ENCODE measurements around the gene TGFBI. TPM values are rescaled to one million over a fixed set of nuclear protein-coding genes. Genes with fewer than 3 reads are reported as not detected.
A peak's percentile ranks its signal among the peaks of the same experiment; 100 is the strongest.

TGFBI gene
- total and polyA plus RNA-seq, 11 donors, result 31.8 to 206 (median 50.0) TPM

GRCh38 chr5:136006164-136006563 lies 22.6 kb upstream of the TGFBI start:
- Histone ChIP-seq H3K27ac (no peak overlapping the region), H3K9me3 (no peaks in the 10 kb centered on the region), H3K27me3 (no peaks in the 10 kb centered on the region), H3K4me1 (peaks cover 0 to 21% (median under 1%) of the 10 kb centered on the region in 12 donors), H3K4me3 (no peak overlapping the region), H3K36me3 (no peaks in the 10 kb centered on the region)
- DNase-seq (no peak), ATAC-seq (peak in 1 of 4 donors; percentile 14)
- intact Hi-C loops (cut with DNase I), result no loop called here
- 77 to 88% (median 82%) methylated on average over 11 of the region's 11 CpGs for WGBS, 4 donors
- TF ChIP-seq CTCF (IDR thresholded peaks at IDR 0.05) (no peak), POLR2A (IDR thresholded peaks at IDR 0.05) (no peak)

- peak in 2 of 4 donors; percentile 52 to 66 for ATAC-seq
- Histone ChIP-seq H3K4me3 (no peak overlapping the region), H3K4me1 (peaks cover 0 to 21% (median 6%) of the 10 kb centered on the region in 12 donors), H3K27me3 (no peaks in the 10 kb centered on the region), H3K27ac (no peak overlapping the region), H3K9me3 (no peaks in the 10 kb centered on the region), H3K36me3 (no peaks in the 10 kb centered on the region)
- DNase-seq, result no peak
- intact Hi-C loops (cut with DNase I), result no loop called here
- 91 to 93% (median 92%) methylated on average over 7 of the region's 7 CpGs for WGBS, 4 donors
- no peak for TF ChIP-seq CTCF (IDR thresholded peaks at IDR 0.05)
- no peak for TF ChIP-seq POLR2A (IDR thresholded peaks at IDR 0.05)
Observed at GRCh38 chr5:136006761-136007251, 22.0 kb upstream of the TGFBI start.

GRCh38 chr5:136007271-136007670 lies 21.5 kb upstream of the TGFBI start:
- Histone ChIP-seq H3K4me1 (peaks cover 0 to 21% (median 8%) of the 10 kb centered on the region in 12 donors), H3K27ac (no peak overlapping the region), H3K4me3 (no peak overlapping the region), H3K36me3 (no peaks in the 10 kb centered on the region), H3K9me3 (no peaks in the 10 kb centered on the region), H3K27me3 (no peaks in the 10 kb centered on the region)
- DNase-seq, result no peak
- intact Hi-C loops (cut with DNase I), result no loop called here
- WGBS, 4 donors, result 83 to 95% (median 90%) methylated on average over 4 of the region's 4 CpGs
- TF ChIP-seq CTCF (IDR thresholded peaks at IDR 0.05) (no peak), POLR2A (IDR thresholded peaks at IDR 0.05) (no peak)
- ATAC-seq, result peak in 1 of 4 donors; percentile 24

GRCh38 chr5:136011414-136012001 lies 17.3 kb upstream of the TGFBI start:
- intact Hi-C loops (cut with DNase I), result loop anchor here in 1 of 10 donors (2.0 kb wide), 1 partner anchor 45 kb away; no protein-coding TSS in a partner anchor
- DNase-seq (no peak), ATAC-seq (peak in 1 of 4 donors; percentile 49)
- no peaks in the 10 kb centered on the region for H3K27me3 ChIP-seq
- 33 to 36% (median 34%) methylated on average over 4 of the region's 4 CpGs for WGBS, 4 donors
- H3K36me3 ChIP-seq, result no peaks in the 10 kb centered on the region
- peaks cover 0 to 56% (median 19%) of the 10 kb centered on the region in 12 donors for H3K4me1 ChIP-seq
- peak overlapping the region in 7 of 12 donors; percentile 10 to 90 (median 25) for H3K27ac ChIP-seq
- no peaks in the 10 kb centered on the region for H3K9me3 ChIP-seq
- H3K4me3 ChIP-seq, result no peak overlapping the region
- TF ChIP-seq CTCF (IDR thresholded peaks at IDR 0.05), result no peak
- no peak for TF ChIP-seq POLR2A (IDR thresholded peaks at IDR 0.05)
